ENCODE results near the gene WDR18.
"Not testable (repeated sequence)": the region's sequence is repeated elsewhere in the genome, so short reads cannot be mapped to it uniquely, and the experiment has no call there.

The WDR18 gene

DNA sequence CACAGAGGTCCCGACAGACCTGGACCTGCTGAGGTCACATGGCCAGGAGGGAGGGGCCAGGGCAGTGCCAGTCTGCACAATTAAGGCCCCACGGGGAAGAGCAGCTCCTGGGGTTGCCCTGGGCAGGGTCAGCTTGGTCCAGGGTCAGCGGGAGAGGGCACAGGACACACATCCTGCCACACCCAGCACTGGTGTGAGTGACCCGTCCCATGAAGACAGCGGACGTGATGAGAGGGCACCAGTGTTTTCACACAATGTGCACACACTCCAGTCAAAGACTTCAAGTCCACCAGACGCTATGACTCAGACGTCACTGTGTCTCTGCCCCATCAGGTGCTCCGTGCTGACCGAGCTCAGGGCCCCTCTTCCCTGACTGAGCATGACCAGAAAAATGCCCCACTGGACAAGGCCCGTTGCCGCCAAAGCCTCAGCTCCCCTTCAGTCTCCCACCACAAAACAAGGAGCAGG is 32.5 kb downstream of the WDR18 start:
- DNase-seq = no peak
- intact Hi-C loops (cut with DNase I) = no loop called here

DNA sequence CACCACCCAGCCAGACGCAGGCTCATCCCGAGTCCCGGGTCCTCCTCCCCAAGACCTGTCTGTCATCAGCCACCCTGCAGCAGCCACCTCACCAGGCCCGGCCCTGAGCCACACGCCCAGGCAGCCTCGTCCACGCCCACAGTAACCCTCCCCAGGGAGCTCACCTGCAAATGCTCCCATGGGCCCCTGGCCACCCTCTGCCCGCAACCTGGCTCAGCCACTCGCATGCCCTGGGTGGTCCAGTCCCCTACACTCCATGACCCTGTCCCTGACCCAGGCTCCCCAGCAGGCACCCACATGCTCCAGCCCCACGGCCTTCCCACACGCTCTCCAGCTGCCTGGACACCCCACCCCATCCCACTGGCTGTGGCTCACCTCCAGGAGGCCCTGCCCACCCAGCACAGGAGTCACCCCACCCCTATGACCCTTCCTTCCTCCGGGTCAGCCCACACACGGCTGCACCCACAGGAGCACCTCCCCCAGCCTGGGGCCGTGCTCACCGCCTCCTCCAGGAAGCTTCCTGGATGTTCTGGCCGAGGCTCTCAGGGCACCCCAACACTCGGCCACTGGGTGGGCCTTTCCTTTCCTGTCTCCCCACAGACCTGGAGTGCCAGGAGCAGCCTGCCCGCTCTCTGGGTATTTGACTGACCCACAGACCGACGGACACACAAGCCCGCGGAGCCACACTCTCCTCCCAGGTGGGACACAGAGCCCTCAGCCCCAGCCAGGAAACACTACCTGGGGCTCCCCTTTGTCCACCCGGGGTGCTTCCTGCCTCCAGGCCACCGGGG is 33.2 kb downstream of the WDR18 start:
- intact Hi-C loops (cut with DNase I) = no loop called here
- no peak for DNase-seq

DNA sequence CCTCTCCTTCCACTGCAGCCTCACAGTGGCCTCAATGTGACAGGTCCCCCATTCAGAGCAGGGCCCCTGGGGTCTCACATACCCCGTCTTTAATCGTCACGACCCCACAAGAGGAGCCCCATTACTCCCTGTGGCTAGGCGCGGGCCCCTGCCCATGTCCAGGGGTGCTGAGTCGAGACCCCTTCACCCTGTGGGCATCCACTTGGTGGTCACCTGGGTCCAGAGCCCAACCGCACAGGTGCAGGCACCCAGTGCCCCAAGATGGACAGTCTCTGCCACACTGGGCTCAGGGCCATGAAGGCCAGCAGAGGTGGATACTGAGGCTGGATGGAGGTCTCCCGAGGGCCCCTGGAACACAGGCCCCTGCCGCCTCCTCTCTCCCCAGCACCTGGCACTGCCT is 33.8 kb downstream of the WDR18 start:
- intact Hi-C loops (cut with DNase I) = no loop called here
- no peak for DNase-seq

DNA sequence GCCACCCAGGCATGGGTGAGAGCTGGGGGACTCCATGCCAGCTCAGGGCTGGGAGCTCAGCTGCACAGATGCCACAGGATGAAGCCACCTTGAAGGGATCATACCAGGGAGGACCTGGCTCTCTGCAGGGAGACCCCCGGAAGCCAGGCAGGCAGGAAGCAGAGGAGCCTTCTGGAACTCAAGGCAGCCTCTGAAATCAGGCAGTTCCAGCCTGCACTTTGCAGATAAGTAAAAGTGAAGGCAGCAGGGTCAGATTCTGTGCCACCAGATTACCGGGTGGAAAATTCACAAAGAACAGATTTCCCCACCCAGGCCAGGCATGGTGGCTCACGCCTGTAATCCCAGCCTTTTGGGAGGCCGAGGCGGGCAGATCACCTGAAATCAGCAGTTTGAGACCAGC is 34.2 kb downstream of the WDR18 start:
- no peak for DNase-seq
- intact Hi-C loops (cut with DNase I) = no loop called here

DNA sequence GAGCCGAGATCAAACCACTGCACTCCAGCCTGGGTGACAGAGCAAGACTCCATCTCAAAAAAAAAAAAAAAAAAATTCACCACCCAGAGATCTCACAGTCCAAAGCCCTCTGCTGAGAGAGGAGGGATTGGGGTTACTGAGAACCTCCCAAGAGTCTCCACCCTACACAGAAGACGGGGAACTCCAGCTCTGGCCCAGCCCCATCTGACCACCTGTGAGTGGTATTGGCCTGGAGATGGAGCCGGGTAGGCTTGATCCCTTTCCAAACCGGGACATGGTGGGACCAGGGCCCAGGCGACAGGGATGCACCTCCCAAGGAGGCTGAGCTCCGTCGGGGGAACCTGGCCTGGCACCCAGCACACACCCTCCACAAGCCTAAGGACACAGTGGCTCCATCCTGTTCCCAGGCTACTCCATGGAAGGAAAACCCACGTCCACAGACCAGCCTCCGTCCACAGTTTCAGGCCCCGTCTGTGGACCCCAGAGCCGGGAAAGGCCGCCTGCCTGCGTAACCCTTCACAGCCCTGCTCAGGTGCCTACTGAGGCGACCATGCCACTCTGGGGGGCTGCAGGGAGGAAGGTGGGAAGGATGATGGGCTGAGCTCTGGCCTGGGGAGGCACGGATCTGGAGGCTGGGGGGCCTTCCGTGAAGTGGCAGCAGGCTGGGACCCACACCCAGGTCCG is 34.9 kb downstream of the WDR18 start:
- intact Hi-C loops (cut with DNase I) = no loop called here
- no peak for DNase-seq

DNA sequence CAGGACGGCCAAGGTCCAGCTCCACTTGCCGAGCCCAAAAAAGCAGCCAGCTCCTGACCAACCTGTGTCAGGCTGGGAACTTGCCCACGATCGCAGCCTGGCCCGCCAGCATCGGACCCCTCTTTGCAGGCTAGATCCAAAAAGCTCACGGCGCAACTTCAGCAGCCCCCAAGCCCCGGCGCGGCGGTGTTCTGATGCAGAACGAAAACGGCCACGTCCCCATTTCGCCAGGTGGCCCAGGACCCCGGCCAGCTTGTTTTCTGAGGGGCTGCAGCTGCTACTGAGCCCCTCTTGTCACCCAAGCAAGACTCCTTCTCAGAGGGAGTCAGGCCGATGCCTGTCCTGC is 35.4 kb downstream of the WDR18 start:
- no peak for DNase-seq
- intact Hi-C loops (cut with DNase I) = no loop called here

DNA sequence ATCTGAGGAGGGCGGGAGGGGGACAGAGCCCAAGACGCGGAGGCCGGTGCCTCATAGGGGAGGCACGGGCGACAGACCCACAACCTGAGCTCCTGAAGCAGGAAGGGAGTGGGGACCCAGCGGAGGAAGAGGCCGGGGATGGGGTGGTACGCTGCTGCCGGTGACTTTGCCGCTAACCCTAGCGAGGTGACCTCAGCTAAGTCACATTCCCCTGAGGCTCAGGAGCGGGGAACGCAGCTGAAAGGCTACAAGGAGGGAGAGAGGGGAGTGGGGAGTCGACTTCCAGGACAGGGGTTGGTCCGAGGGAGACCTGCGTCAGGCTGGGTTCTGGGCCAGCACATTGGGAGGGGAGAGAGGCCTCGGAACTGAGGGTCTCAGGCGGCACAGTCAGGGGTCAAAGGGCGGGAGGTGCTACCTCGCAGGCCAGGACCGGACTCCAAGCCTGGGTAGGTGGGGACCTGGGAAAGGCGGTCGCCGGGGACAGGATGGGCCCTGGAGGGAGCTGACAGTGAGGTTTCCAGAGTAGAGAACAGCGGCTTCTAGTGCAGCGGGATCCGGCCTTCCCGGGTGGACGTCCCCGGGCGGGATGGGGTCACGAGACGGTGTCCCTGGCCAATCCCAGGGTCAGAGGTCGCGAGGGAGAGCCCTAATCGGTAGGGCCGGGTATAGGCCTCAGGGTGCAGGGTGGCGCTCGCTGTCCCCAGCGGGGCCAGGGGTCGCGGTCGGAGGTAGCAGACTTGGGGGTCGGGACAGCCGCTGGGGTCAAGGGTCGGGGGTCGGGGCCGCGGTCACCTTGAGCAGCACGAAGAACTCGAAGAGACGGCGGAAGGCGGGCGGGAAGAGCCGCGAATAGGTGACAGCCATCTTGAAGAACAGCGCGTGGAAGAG is 36.1 kb downstream of the WDR18 start:
- no peak for DNase-seq
- intact Hi-C loops (cut with DNase I) = loop anchor here (2.0 kb wide), 1 partner anchor 21 kb away; the partner anchor contains the start of gene ABCA7

DNA sequence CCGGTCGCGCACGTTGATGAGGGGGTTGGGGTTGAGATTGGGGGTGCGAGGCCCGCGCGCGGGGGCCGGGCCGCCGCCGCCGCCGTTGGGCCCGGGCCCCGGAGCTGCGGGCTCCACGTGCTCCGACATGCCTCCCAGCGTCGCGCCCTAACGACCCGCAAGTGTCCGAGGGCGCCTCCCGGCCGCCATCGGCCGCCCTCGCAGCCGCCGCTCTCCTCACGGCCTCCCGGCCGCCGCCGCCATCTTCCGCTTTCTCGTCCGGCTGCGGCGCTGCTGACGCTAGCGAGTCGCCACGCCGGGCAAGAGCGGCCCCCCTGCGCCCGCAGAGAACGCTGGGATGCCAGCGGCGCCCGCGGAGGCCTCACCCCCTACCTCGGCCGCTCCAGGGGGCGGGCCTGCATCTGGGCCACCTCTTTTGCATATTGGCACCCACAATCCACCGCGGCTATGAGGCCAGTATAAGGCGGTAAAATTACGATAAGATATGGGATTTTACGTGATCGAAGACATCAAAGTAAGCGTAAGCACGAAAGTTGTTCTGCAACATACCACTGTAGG is 36.8 kb downstream of the WDR18 start, which contains the start of gene TMEM259:
TSS of gene TMEM259 (minus strand) at position 256 of the 558 bp plus-strand sequence. CDS start at position 129, 127 bp downstream.
- intact Hi-C loops (cut with DNase I) = loop anchor here (2.0 kb wide), 1 partner anchor 20 kb away; the partner anchor contains the start of gene ABCA7
- DNase-seq = peak; percentile 95 to 100 (median 98)

DNA sequence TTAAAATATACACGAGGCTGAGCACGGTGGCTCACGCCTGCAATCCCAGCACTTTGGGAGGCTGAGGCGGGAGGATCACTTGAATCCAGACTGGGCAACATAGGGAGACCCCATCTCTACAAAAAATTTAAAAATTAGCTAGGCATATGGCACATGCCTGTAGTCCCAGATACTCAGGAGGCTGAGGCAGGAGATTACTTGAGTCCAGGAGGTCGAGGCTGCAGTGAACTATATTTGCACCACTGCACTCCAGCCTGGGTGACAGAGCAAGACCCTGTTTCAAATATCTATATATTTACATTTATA is 39.7 kb downstream of the WDR18 start:
- intact Hi-C loops (cut with DNase I); DNase-seq: not testable (repeated sequence)

DNA sequence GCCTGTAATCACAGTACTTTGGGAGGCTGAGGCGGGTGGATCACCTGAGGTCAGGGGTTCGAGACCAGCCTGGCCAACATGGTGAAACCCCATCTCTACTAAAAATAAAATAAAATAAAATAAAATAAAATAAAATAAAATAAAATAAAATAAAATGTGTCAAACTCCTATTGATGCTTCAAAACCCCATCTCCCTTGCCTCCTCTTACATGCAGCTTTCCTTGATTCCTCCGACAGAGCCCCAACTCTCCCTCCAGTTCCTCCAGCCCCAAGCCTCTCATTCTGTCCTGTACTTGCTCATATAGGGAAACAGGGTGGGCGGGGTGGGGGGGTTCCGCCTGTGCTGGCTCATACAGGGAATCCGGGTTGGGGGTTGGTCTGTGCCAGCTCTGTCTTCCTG is 40.9 kb downstream of the WDR18 start:
- intact Hi-C loops (cut with DNase I); DNase-seq: not testable (repeated sequence)

DNA sequence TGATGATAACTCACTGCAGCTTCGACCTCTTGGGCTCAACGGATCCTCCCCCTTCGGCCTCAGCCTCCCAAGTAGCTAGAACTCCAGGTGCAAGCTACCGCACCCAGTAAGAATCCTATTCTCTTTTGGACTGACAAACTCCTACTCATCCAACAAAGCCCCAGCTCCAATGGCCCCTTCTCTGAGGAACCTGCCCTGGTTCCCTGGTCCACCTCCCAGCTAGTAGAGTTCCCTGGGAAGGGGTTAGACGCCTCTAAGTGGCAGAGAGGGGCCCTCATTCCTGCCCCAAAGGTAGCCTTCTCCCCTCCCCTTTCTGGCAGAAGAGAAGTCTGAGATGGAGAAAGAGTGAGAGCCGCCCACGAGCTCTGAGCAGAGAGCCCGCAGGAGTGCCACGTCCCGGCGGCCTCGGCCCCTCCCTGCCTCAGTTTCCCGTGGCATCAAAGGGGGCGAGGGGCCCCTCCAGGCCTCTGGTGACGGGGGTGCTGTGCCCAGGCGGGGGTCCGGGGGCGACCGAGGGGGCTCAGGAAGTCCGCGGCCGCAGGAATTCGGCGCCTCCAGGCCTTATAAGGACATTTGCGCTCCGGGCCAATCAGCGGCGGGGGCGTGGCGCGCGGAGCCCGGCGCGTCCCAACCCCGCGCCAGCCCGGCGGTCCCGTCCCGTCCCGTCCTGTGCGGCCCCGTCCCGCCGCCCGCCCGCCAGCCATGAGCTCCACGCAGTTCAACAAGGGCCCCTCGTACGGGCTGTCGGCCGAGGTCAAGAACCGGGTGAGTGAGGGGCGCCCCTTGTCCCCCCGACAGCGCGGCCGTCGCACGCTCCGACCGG is 42.0 kb downstream of the WDR18 start, which contains the start of gene CNN2:
TSS of gene CNN2 (plus strand) at position 649 of the 823 bp plus-strand sequence. CDS start at position 703, 54 bp downstream.
- intact Hi-C loops (cut with DNase I) = no loop called here
- peak in 2 of 10 donors; percentile 28 to 46 for DNase-seq

DNA sequence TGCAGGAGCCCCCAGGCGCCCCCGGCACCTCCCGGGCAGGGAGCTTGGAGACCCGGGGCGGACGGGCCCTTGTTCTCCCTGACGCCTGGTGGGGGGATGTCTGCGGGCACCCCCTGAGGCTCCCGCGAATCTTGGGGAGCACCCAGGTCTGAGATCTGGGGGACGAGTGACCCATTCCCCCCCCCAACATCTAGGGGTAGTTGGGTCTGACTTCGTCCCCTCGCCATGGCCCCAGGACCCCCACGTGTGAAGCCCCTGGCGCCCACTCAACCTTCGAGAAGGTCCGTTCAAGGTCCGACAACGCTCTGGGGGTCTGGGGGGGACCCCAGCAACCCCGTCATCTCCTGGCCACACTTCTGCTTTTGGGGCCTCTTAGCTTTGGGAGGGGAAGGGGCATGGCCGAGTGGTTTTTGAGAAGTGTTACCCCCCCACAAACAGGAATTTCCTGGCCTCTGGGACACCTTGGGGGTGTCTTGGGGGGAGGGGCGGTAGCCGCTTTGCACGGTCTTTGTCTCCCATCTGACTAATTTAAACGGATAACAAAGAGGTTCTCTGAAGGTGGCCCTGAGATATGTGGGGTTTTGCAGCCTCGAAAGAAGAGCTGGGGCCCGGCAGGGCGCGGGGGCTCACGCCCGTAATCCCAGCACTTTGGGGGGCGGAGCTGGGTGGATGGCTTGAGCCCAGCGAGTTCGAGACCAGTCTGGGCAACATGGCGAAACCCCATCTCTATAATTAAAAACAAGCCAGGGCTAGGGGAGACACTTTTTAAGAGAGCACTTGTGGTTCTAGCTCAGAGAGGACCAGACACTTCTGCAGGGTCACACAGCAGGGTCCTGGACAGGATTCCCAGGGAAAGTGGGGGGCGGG is 42.9 kb downstream of the WDR18 start:
- intact Hi-C loops (cut with DNase I) = no loop called here
- no peak for DNase-seq

DNA sequence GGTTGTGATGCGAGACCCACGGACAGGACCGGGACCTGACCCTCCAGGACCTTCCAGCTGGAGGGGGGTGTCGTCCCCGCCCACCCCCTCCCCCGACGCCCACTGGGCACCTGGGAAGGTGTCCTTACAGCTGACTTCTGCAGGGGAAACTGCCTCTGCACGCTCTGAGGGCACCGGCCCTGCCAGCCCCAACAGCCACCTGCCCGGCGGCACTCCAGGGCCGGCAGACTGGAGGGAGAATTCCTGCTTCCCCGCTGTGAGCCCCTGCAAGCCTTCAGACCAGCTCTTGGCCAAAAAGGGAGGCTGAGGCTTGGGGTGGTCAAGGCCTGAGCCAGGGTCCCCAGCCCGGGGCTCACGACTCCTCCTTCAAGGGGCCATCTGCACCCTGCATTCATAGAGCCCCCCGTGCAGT is 43.5 kb downstream of the WDR18 start:
- DNase-seq = no peak
- intact Hi-C loops (cut with DNase I) = no loop called here

DNA sequence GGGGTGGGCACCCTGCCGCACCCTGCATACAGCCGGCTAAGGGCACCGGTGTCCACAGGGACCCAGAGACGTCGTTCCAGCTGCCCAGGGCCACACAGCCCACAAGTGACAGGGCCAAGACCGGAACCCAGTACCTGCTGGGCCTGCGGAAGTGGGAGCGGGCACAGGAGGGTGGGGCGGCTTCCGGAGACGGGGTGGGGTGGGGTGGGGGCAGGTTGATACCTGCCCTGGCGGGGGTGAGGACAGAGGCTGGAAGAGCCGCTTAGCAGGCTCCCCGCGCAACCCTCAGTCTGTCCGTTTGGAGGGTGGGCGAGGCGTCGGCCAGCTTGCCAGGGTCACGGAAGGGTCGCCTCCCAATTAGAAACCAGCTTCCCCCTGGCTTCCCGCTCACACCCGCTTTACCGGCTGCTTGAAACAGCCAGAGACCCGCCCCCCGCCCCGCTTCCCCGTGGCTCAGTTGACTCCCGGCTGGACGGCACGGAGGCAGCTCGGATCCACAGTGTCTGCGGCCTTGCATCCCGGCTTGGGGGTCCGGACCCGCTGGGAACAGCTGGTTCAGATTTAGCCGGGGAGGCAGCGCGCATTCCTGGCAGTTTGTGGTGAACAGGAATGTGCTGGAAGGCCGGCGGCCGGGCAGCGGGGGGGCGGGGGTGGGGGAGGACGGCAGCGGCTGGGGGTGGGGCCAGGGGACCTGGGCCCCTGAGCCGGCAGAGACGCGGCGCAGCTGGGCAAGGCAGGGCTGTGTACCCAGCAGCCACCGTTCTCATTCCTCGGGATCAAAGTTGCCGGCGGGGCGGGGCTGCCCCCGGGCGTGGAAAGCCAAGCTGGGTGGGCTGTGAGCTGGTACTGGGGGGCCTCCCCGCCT is 44.1 kb downstream of the WDR18 start:
- intact Hi-C loops (cut with DNase I) = no loop called here
- DNase-seq = no peak

DNA sequence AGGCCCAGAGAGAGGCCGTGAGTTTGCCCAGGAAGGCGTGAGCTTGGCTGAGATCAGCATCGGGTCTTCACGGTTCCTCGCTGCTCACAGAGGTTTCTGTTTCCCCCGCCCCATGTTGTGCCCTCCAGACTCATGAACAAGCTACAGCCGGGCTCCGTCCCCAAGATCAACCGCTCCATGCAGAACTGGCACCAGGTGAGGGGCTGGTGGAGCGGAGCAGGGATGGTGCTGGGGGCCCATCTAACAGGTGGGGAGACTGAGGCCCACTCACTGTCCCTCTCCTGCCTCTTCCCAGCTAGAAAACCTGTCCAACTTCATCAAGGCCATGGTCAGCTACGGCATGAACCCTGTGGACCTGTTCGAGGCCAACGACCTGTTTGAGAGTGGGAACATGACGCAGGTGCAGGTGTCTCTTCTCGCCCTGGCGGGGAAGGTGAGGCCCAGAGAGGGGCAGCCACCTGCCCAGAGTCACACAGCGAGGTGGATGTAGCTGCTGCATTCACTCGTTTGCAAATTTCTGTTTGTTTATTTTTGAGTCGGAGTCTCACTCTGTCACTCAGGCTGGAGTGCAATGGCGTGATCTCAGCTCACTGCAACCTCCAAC is 48.2 kb downstream of the WDR18 start:
- intact Hi-C loops (cut with DNase I) = no loop called here
- no peak for DNase-seq

DNA sequence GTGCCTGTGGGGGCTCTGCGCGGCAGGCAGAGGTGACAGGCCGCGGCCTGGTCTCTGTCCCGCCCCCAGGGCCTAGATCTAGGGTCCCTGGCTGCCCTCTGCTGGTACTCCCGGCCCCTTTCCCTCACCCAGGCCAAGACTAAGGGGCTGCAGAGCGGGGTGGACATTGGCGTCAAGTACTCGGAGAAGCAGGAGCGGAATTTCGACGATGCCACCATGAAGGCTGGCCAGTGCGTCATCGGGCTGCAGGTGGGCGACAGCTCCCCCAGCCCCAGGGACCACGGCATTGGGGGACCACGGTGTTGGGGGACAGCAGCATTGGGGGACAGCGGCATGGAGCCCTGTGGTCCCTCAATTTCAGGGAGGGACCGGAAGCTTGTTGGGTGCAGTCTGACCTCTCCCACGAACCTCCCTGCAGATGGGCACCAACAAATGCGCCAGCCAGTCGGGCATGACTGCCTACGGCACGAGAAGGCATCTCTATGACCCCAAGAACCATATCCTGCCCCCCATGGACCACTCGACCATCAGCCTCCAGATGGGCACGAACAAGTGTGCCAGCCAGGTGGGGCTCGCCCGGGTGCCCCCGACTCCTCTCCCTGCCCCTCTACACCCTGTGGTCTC is 52.0 kb downstream of the WDR18 start:
- intact Hi-C loops (cut with DNase I) = no loop called here
- DNase-seq = no peak

DNA sequence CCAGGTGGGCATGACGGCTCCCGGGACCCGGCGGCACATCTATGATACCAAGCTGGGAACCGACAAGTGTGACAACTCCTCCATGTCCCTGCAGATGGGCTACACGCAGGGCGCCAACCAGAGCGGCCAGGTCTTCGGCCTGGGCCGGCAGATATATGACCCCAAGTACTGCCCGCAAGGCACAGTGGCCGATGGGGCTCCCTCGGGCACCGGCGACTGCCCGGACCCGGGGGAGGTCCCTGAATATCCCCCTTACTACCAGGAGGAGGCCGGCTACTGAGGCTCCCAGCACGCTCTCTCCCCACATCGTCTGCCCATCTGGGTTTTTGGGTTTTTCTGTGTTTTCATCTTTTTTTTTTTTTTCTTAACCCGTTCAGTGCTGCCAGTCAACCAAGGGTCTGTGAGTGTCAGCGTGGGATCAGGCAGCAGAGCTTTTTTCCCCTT is 53.5 kb downstream of the WDR18 start:
- intact Hi-C loops (cut with DNase I) = no loop called here
- no peak for DNase-seq
